ENCODE measurements around the gene SCLY. TPM values are rescaled to one million over a fixed set of nuclear protein-coding genes. Genes with fewer than 3 reads are reported as not detected.

SCLY gene
- total and polyA plus RNA-seq, 2 donors (not counting 1 experiment from before 2014, with no cell fraction given) = 16.4 to 42.4 TPM

GRCh38 chr2:238116298-238117198 lies 55.7 kb downstream of the SCLY start:
- H4K20me1 ChIP-seq (ENCODE audit: control insufficient read depth, insufficient read depth, low read length, poor library complexity, severe bottlenecking) = no peaks in the 10 kb centered on the region
- no peak overlapping the region for H3K4me2 ChIP-seq (replicated peaks; ENCODE audit: low read depth, low read length, poor library complexity, severe bottlenecking)
- H3K27ac ChIP-seq (ENCODE audit: low read length in 2 of 2) = no peak overlapping the region
- intact Hi-C loops (cut with micrococcal nuclease) = no loop called here
- Mint-ChIP-seq H3K27ac (no peak overlapping the region), H3K4me1 (peaks cover 4% of the 10 kb centered on the region), H3K27me3 (peaks cover 6% of the 10 kb centered on the region), H3K9me3 (ENCODE audit: insufficient read depth) (peaks cover 6% of the 10 kb centered on the region), H3K4me3 (no peak overlapping the region)
- no peak overlapping the region for H3K9ac ChIP-seq (ENCODE audit: low read length)
- H3K36me3 ChIP-seq (replicated peaks in 1 of 2; ENCODE audit: control extremely low read depth in 1 of 2, control insufficient read depth in 1 of 2, extremely low read depth in 1 of 2, insufficient read depth in 2 of 2, low read length in 1 of 2) = no peaks in the 10 kb centered on the region
- TF ChIP-seq EZH2 (IDR thresholded peaks at IDR 0.05; ENCODE audit: borderline replicate concordance, insufficient read depth, low read depth, low read length, poor library complexity, severe bottlenecking) = no peak
- no peak for TF ChIP-seq CTCF (IDR thresholded peaks at IDR 0.05)
- H3K9me3 ChIP-seq (ENCODE audit: control extremely low read depth in 1 of 3, control insufficient read depth in 2 of 3, insufficient read depth in 1 of 3, low read length in 2 of 3) = peaks cover 2 to 11% (median 3%) of the 10 kb centered on the region in 3 donors
- ATAC-seq (ENCODE audit: low read depth) = no peak
- 85% methylated on average over 21 of the region's 21 CpGs for WGBS (ENCODE audit: insufficient coverage)
- H3K27me3 ChIP-seq (replicated peaks in 1 of 4; ENCODE audit: control extremely low read depth in 1 of 4, control insufficient read depth in 3 of 4, insufficient read depth in 4 of 4, low read length in 3 of 4) = peaks cover 0 to 8% (median 0%) of the 10 kb centered on the region in 4 experiments
- no peaks in the 10 kb centered on the region for H3K79me2 ChIP-seq (ENCODE audit: control insufficient read depth, insufficient read depth, low read length)
- no peak overlapping the region for H2AFZ ChIP-seq (ENCODE audit: insufficient read depth, low read depth, low read length, poor library complexity, severe bottlenecking)
- POLR2A ChIA-PET = no interaction called here
- CTCF ChIA-PET = no interaction called here
- DNase-seq = no peak
- no peak overlapping the region for H3K4me3 ChIP-seq (ENCODE audit: control extremely low read depth in 1 of 5, extremely low read depth in 1 of 5, insufficient read depth in 1 of 5, low read depth in 2 of 5, low read length in 4 of 5)
- H3K4me1 ChIP-seq (ENCODE audit: control insufficient read depth in 2 of 2, insufficient read depth in 2 of 2, low read length in 2 of 2) = peaks cover 4 to 8% of the 10 kb centered on the region in 2 donors
